HEK293 (cell line): ENCODE measurements around the gene CNOT9.

Experiments
- CTCF ChIA-PET: fragments of 350-600 bp; formaldehyde crosslinking; extraction: SDS; loops from one replicate; lab custom pipeline; 2021; ENCODE audit warnings: antibody characterized with exemption; lab: Yijun Ruan, JAX
- POLR2A ChIA-PET: fragments of 300-600 bp; formaldehyde crosslinking; extraction: SDS; loops from one replicate; lab custom pipeline; 2020; ENCODE audit warnings: antibody characterized with exemption, inconsistent platforms; lab: Yijun Ruan, JAX
- H3K27ac ChIP-seq: fragments of 200-500 bp; sonication (Bioruptor generic); 2 replicates; pipeline ENCODE4 v1.5.1; 2014; ENCODE audit warnings: low read depth, low read length, control low read depth, inconsistent platforms; ENCODE audit errors: extremely low read depth
- H3K36me3 ChIP-seq, 2 experiments: fragments of 200-500 bp in 1 of 2; sonication (Bioruptor generic) in 1 of 2; 1 replicate in 1 of 2; 2 replicates in 1 of 2; pipeline ENCODE4 v1.5.1; 2014 to 2017; ENCODE audit warnings: inconsistent platforms in 2 of 2, low read length in 2 of 2; ENCODE audit not compliant: control insufficient read depth in 2 of 2, insufficient read depth in 1 of 2
- H3K4me1 ChIP-seq: fragments of 200-500 bp; sonication (Bioruptor generic); 2 replicates; pipeline ENCODE4 v1.5.1; 2014; ENCODE audit warnings: mild to moderate bottlenecking, low read length, inconsistent platforms; ENCODE audit not compliant: control insufficient read depth, insufficient read depth
- H3K4me3 ChIP-seq: 2 replicates; pipeline ENCODE4 v1.5.1; 2011; ENCODE audit warnings: low read depth, mild to moderate bottlenecking, control low read depth, low read length, moderate library complexity
- H3K9me3 ChIP-seq: fragments of 200-500 bp; sonication (Bioruptor generic); 2 replicates; pipeline ENCODE4 v1.5.1; 2014; ENCODE audit warnings: low read depth, low read length, inconsistent platforms; ENCODE audit not compliant: control insufficient read depth, insufficient read depth
- AEBP2 ChIP-seq: fragments of 450-650 bp; formaldehyde crosslinking; IDR thresholded peaks from 2 replicates; pipeline ENCODE4 v1.5.1; 2016; ENCODE audit warnings: missing biosample characterization, missing genetic modification characterization, borderline replicate concordance
- PRDM10 ChIP-seq: fragments of 450-650 bp; formaldehyde crosslinking; IDR thresholded peaks from 2 replicates; pipeline ENCODE4 v1.5.1; 2016; ENCODE audit warnings: missing biosample characterization, missing genetic modification characterization
- SP2 ChIP-seq: fragments of 450-650 bp; formaldehyde crosslinking; IDR thresholded peaks from 2 replicates; pipeline ENCODE4 v1.5.1; 2016; ENCODE audit warnings: missing biosample characterization, missing genetic modification characterization
- SP3 ChIP-seq: fragments of 450-650 bp; formaldehyde crosslinking; IDR thresholded peaks from 2 replicates; pipeline ENCODE4 v1.5.1; 2016; ENCODE audit warnings: missing biosample characterization, missing genetic modification characterization
- SP7 ChIP-seq: fragments of 450-650 bp; formaldehyde crosslinking; IDR thresholded peaks from 2 replicates; pipeline ENCODE4 v1.5.1; 2016; ENCODE audit warnings: missing biosample characterization, missing genetic modification characterization
- TRIM28 ChIP-seq: IDR thresholded peaks from 2 replicates; pipeline ENCODE4 v1.6.1; 2011; ENCODE audit warnings: low read length, control low read depth, borderline replicate concordance
- ZIC2 ChIP-seq: fragments of 450-650 bp; formaldehyde crosslinking; IDR thresholded peaks from 2 replicates; pipeline ENCODE4 v1.5.1; 2016; ENCODE audit warnings: missing biosample characterization, missing genetic modification characterization
- ZNF146 ChIP-seq: fragments of 450-650 bp; formaldehyde crosslinking; IDR thresholded peaks from 2 replicates; pipeline ENCODE4 v1.5.1; 2016; ENCODE audit warnings: missing biosample characterization, missing genetic modification characterization
- ZNF211 ChIP-seq: fragments of 450-650 bp; formaldehyde crosslinking; IDR thresholded peaks from 2 replicates; pipeline ENCODE4 v1.5.1; 2016; ENCODE audit warnings: low read depth, missing biosample characterization, missing genetic modification characterization
- ZNF23 ChIP-seq: fragments of 450-650 bp; formaldehyde crosslinking; IDR thresholded peaks from 2 replicates; pipeline ENCODE4 v1.5.1; 2016; ENCODE audit warnings: missing biosample characterization, missing genetic modification characterization, borderline replicate concordance
- ZNF335 ChIP-seq: fragments of 450-650 bp; formaldehyde crosslinking; conservative IDR thresholded peaks from 2 replicates; pipeline ENCODE4 v1.5.1; 2016; ENCODE audit warnings: missing biosample characterization, missing genetic modification characterization
- ZNF350 ChIP-seq: fragments of 450-650 bp; formaldehyde crosslinking; IDR thresholded peaks from 2 replicates; pipeline ENCODE4 v1.5.0; 2017; ENCODE audit warnings: missing biosample characterization, mild to moderate bottlenecking, missing genetic modification characterization
- ZNF354C ChIP-seq: fragments of 450-650 bp; formaldehyde crosslinking; IDR thresholded peaks from 2 replicates; pipeline ENCODE4 v1.5.1; 2016; ENCODE audit warnings: missing biosample characterization, missing genetic modification characterization, low read depth, borderline replicate concordance
- ZNF37A ChIP-seq: fragments of 450-650 bp; IDR thresholded peaks from 2 replicates; pipeline ENCODE4 v1.5.1; 2018; ENCODE audit warnings: missing biosample characterization, missing genetic modification characterization
- ZNF473 ChIP-seq: fragments of 450-650 bp; formaldehyde crosslinking; IDR thresholded peaks from 2 replicates; pipeline ENCODE4 v1.5.1; 2017; ENCODE audit warnings: missing biosample characterization, missing genetic modification characterization
- ZNF513 ChIP-seq: fragments of 450-650 bp; IDR thresholded peaks from 2 replicates; pipeline ENCODE4 v1.5.1; 2018; ENCODE audit warnings: missing biosample characterization, missing genetic modification characterization
- ZNF596 ChIP-seq: fragments of 450-650 bp; IDR thresholded peaks from 2 replicates; pipeline ENCODE4 v1.5.0; 2018; ENCODE audit warnings: missing biosample characterization, mild to moderate bottlenecking, missing genetic modification characterization, moderate library complexity
- ZNF629 ChIP-seq: fragments of 450-650 bp; formaldehyde crosslinking; IDR thresholded peaks from 2 replicates; pipeline ENCODE4 v1.5.1; 2017; ENCODE audit warnings: missing biosample characterization, missing genetic modification characterization
- ZNF658 ChIP-seq: fragments of 450-650 bp; formaldehyde crosslinking; IDR thresholded peaks from 2 replicates; pipeline ENCODE4; 2016; ENCODE audit warnings: missing biosample characterization, missing genetic modification characterization
- ZNF777 ChIP-seq: fragments of 450-650 bp; formaldehyde crosslinking; IDR thresholded peaks from 2 replicates; pipeline ENCODE4 v1.5.1; 2017; ENCODE audit warnings: missing biosample characterization, missing genetic modification characterization, borderline replicate concordance

The CNOT9 gene

GRCh38 chr2:218607436-218608115 lies 38.9 kb downstream of the CNOT9 start, which contains the start of gene PLCD4:
TSS of gene PLCD4 (plus strand) at chr2:218607899. CDS start at chr2:218615740, 7,841 bp downstream.
- H3K27ac ChIP-seq: no peak within 1 kb of the TSS

More at GRCh38 chr2:218607436-218608115, 38.9 kb downstream of the CNOT9 start, which contains the start of gene PLCD4:
- no peaks in the 10 kb centered on the region for H3K9me3 ChIP-seq
- CTCF ChIA-PET: interaction anchor here (0.6 to 1.3 kb wide), 8 partner anchors 9 to 690 kb away, joined by 3 to 5 read pairs (median 3); no protein-coding TSS in a partner anchor
- H3K4me3 ChIP-seq: no peak within 1 kb of the TSS; the same call in 1 of the 2 replicates
- POLR2A ChIA-PET: interaction anchor here (0.6 to 1.2 kb wide), 3 partner anchors 9 to 64 kb away, joined by 3 to 5 read pairs (median 4); partner anchors contain the start of genes RNF25, STK36 and USP37
- no peaks in the 10 kb centered on the region for H3K4me1 ChIP-seq
- no peak for TF ChIP-seq ZNF596 (tag by site-specific recombination)
- TF ChIP-seq ZNF335 (tag by site-specific recombination): no peak
- no peak for TF ChIP-seq ZNF658
- no peak for TF ChIP-seq ZNF513 (tag by site-specific recombination)
- no peak for TF ChIP-seq TRIM28
- TF ChIP-seq ZNF473 (tag by site-specific recombination): no peak
- no peak for TF ChIP-seq SP3 (tag by site-specific recombination)
- no peak for TF ChIP-seq PRDM10
- no peak for TF ChIP-seq ZNF146
- TF ChIP-seq ZNF354C (tag by site-specific recombination): no peak
- TF ChIP-seq ZNF23: no peak
- TF ChIP-seq ZNF211: no peak
- no peak for TF ChIP-seq ZNF37A
- no peak for TF ChIP-seq ZNF629 (tag by site-specific recombination)
- no peak for TF ChIP-seq SP7
- TF ChIP-seq ZNF350 (tag by site-specific recombination): no peak
- TF ChIP-seq SP2 (tag by site-specific recombination): no peak
- no peak for TF ChIP-seq AEBP2 (tag by site-specific recombination)
- TF ChIP-seq ZNF777 (tag by site-specific recombination): no peak
- no peak for TF ChIP-seq ZIC2 (tag by site-specific recombination)
- H3K36me3 ChIP-seq: no peaks in the 10 kb centered on the region
